SK-N-SH (cell line): ENCODE data around the gene GATA2. TPM values are rescaled to one million over a fixed set of nuclear protein-coding genes. Genes with fewer than 3 reads are reported as not detected.

Experiments used
- CTCF ChIA-PET: fragments of 300-600, 350-600 bp; formaldehyde crosslinking; extraction: SDS; loops from one replicate; lab custom pipeline; 2021; lab: Yijun Ruan, JAX
- POLR2A ChIA-PET: fragments of 350-600 bp; sonication (Branson Sonifier 250); formaldehyde crosslinking; extraction: SDS; loops from one replicate; lab custom pipeline; 2020; ENCODE audit warnings: antibody characterized with exemption, inconsistent platforms; lab: Yijun Ruan, JAX
- DNase-seq: peaks from one replicate; pipeline ENCODE4 v3.0.0; 2012
- H2AFZ ChIP-seq: fragments of 200-600 bp; sonication (generic); 2 replicates; pipeline ENCODE4 v1.8.1; 2016; ENCODE audit warnings: antibody characterized with exemption, mild to moderate bottlenecking, low read depth
- H3F3A ChIP-seq: fragments of 200-600 bp; sonication (generic); replicated peaks from 2 replicates; pipeline ENCODE3; 2016; ENCODE audit warnings: antibody characterized with exemption, mild to moderate bottlenecking; ENCODE audit not compliant: insufficient read depth
- H3K27ac ChIP-seq, 2 experiments: fragments of 200-500 bp in 1 of 2; fragments of 200-600 bp in 1 of 2; sonication (Bioruptor generic) in 1 of 2; sonication (generic), shearing (Covaris generic) in 1 of 2; 2 replicates each; pipeline versions ENCODE4 v1.5.1 to v1.6.1; 2014 to 2016; ENCODE audit warnings: low read depth in 2 of 2, inconsistent platforms in 1 of 2, low read length in 1 of 2, mild to moderate bottlenecking in 1 of 2, mixed read lengths in 1 of 2
- H3K27me3 ChIP-seq: fragments of 200-600 bp; sonication (generic), shearing (Covaris generic); 2 replicates; pipeline ENCODE4 v1.6.1; 2016; ENCODE audit warnings: mixed run types; ENCODE audit not compliant: insufficient read depth
- H3K36me3 ChIP-seq, 2 experiments: fragments of 200-500 bp in 1 of 2; fragments of 200-600 bp in 1 of 2; sonication (Bioruptor generic) in 1 of 2; sonication (generic) in 1 of 2; replicated peaks in 1 of 2; 2 replicates each; pipeline versions ENCODE3 to v1.5.1; 2014 to 2016; ENCODE audit warnings: low read length in 1 of 2, mild to moderate bottlenecking in 1 of 2; ENCODE audit not compliant: insufficient read depth in 2 of 2, control insufficient read depth in 1 of 2
- H3K4me1 ChIP-seq, 2 experiments: fragments of 200-500 bp in 1 of 2; fragments of 200-600 bp in 1 of 2; sonication (Bioruptor generic) in 1 of 2; sonication (generic), shearing (Covaris generic) in 1 of 2; 2 replicates each; pipeline versions ENCODE4 v1.5.1 to v1.6.1; 2014 to 2016; ENCODE audit warnings: low read depth in 1 of 2, low read length in 1 of 2, mixed run types in 1 of 2; ENCODE audit not compliant: insufficient read depth in 2 of 2, control insufficient read depth in 1 of 2
- H3K4me2 ChIP-seq: fragments of 200-600 bp; sonication (generic), shearing (Covaris generic); 2 replicates; pipeline ENCODE4 v1.6.1; 2017; ENCODE audit warnings: mixed run types
- H3K4me3 ChIP-seq, 2 experiments: fragments of 200-500 bp in 1 of 2; fragments of 200-600 bp in 1 of 2; sonication (Bioruptor generic) in 1 of 2; sonication (generic), shearing (Covaris generic) in 1 of 2; 2 replicates each; pipeline versions ENCODE4 v1.5.1 to v1.8.1; 2014 to 2016; ENCODE audit warnings: low read depth in 2 of 2, inconsistent platforms in 1 of 2, low read length in 1 of 2, mild to moderate bottlenecking in 1 of 2, mixed read lengths in 1 of 2, moderate library complexity in 1 of 2
- H3K79me2 ChIP-seq: fragments of 200-600 bp; sonication (generic); 2 replicates; pipeline ENCODE4 v1.8.1; 2017; ENCODE audit warnings: mild to moderate bottlenecking; ENCODE audit not compliant: insufficient read depth
- H3K9ac ChIP-seq: fragments of 200-600 bp; sonication (generic); 2 replicates; pipeline ENCODE4 v1.6.1; 2017; ENCODE audit warnings: mixed run types
- H3K9me2 ChIP-seq: fragments of 200-600 bp; sonication (generic); 2 replicates; pipeline ENCODE4 v1.6.1; 2017; ENCODE audit warnings: mixed run types
- H3K9me3 ChIP-seq: fragments of 200-600 bp; sonication (generic); 2 replicates; pipeline ENCODE4 v1.6.1; 2017; ENCODE audit warnings: mixed run types, mild to moderate bottlenecking, moderate library complexity
- H4K20me1 ChIP-seq: fragments of 200-600 bp; sonication (generic); 2 replicates; pipeline ENCODE4 v1.6.1; 2017; ENCODE audit warnings: mild to moderate bottlenecking, mixed run types; ENCODE audit not compliant: insufficient read depth
- CHD2 ChIP-seq: fragments of 150-350 bp; IDR thresholded peaks from 2 replicates; pipeline ENCODE4 v1.6.1; 2018; ENCODE audit warnings: low read length; ENCODE audit not compliant: partially characterized antibody
- CTCF ChIP-seq: fragments of 200-600 bp; sonication (generic); IDR thresholded peaks from 2 replicates; pipeline ENCODE4 v1.6.1; 2017; ENCODE audit warnings: antibody characterized with exemption, mild to moderate bottlenecking, moderate library complexity
- EP300 ChIP-seq, 2 experiments: IDR thresholded peaks; 2 replicates each; pipeline versions ENCODE4 v1.4.0 to v1.6.1; 2012; ENCODE audit warnings: borderline replicate concordance in 1 of 2, low read depth in 1 of 2, low read length in 1 of 2
- FOSL2 ChIP-seq: IDR thresholded peaks from 2 replicates; pipeline ENCODE4 v1.4.0; 2012; ENCODE audit warnings: low read depth, mild to moderate bottlenecking, moderate library complexity, borderline replicate concordance
- FOXJ3 ChIP-seq: sonication (generic); formaldehyde crosslinking; IDR thresholded peaks from 2 replicates; pipeline ENCODE4 v1.5.1; 2020; ENCODE audit warnings: mild to moderate bottlenecking, missing genetic modification reagents
- GATA2 ChIP-seq: sonication (generic); formaldehyde crosslinking; IDR thresholded peaks from 2 replicates; pipeline ENCODE4 v1.5.0; 2020; ENCODE audit warnings: mild to moderate bottlenecking, missing genetic modification reagents
- IRF3 ChIP-seq: fragments of 150-350 bp; IDR thresholded peaks from 2 replicates; pipeline ENCODE4 v1.6.1; 2016; ENCODE audit warnings: mild to moderate bottlenecking, low read depth, low read length
- MAX ChIP-seq: IDR thresholded peaks from 2 replicates; pipeline ENCODE4 v1.4.0; 2012; ENCODE audit warnings: low read depth
- MEF2A ChIP-seq: IDR thresholded peaks from 2 replicates; pipeline ENCODE4 v1.4.0; 2012; ENCODE audit warnings: low read depth, borderline replicate concordance
- MXI1 ChIP-seq: IDR thresholded peaks from 2 replicates; pipeline ENCODE4 v1.6.1; 2012; ENCODE audit warnings: mild to moderate bottlenecking, low read depth, low read length, improper control_type of control experiment
- NRF1 ChIP-seq: IDR thresholded peaks from 2 replicates; pipeline ENCODE4 v1.6.1; 2012; ENCODE audit warnings: low read depth, mild to moderate bottlenecking, low read length
- RFX5 ChIP-seq: IDR thresholded peaks from 2 replicates; pipeline ENCODE4 v1.6.1; 2012; ENCODE audit warnings: mild to moderate bottlenecking, improper control_type of control experiment, low read length
- TAF1 ChIP-seq: IDR thresholded peaks from 2 replicates; pipeline ENCODE4 v1.6.1; 2012; ENCODE audit warnings: low read depth, mild to moderate bottlenecking, low read length, moderate library complexity, borderline replicate concordance
- TCF12 ChIP-seq: IDR thresholded peaks from 2 replicates; pipeline ENCODE4 v1.4.0; 2012
- TEAD4 ChIP-seq: IDR thresholded peaks from 2 replicates; pipeline ENCODE4 v1.4.0; 2012; ENCODE audit warnings: mild to moderate bottlenecking, borderline replicate concordance; ENCODE audit not compliant: insufficient read depth
- ZBTB33 ChIP-seq: IDR thresholded peaks from 2 replicates; pipeline ENCODE4 v1.4.0; 2012; ENCODE audit warnings: low read depth, borderline replicate concordance
- WGBS: methylation state at CpG from one replicate; pipeline ENCODE4 v1.1.6; 2017; ENCODE audit warnings: low lambda C conversion rate; 5-methylcytosine and 5-hydroxymethylcytosine counted together
- polyA plus RNA-seq, 3 experiments: library from polyadenylated mRNA; depleted of rRNA; stranded (reverse); fragments of >200 nt; gene quantifications; 2 replicates each; pipeline ENCODE4 v1.2.3, GENCODE V29; 2012

The GATA2 gene
- polyA plus RNA-seq, 1 of the 3 experiments (the other 2 are of a cell fraction): 5.5 TPM

GRCh38 chr3:128468791-128469527 is 24.0 kb downstream of the GATA2 start:
- Histone ChIP-seq H3K36me3 (no peaks in the 10 kb centered on the region), H3K9me2 (no peaks in the 10 kb centered on the region), H3F3A (no peaks in the 10 kb centered on the region)
- no peak for DNase-seq
- TF ChIP-seq NRF1: no peak
- no peak for TF ChIP-seq CHD2
- peak; percentile 18; the same call in 1 of the 2 replicates for TF ChIP-seq MXI1
- no peak for TF ChIP-seq GATA2 (CRISPR knock-in tag)
- TF ChIP-seq ZBTB33: no peak
- TF ChIP-seq TEAD4: no peak
- no peak for TF ChIP-seq TCF12
- TF ChIP-seq MEF2A: no peak
- TF ChIP-seq FOXJ3 (CRISPR knock-in tag): no peak
- TF ChIP-seq, all 33 proteins: peak for 1
- Histone ChIP-seq H3K4me1 (peaks cover 0 to 81% of the 10 kb centered on the region in 2 experiments; a peak in 1 of 4 replicates), H3K4me2 (no peak overlapping the region), H2AFZ (no peak overlapping the region), H3K79me2 (no peaks in the 10 kb centered on the region), H3K27me3 (peaks cover 12% of the 10 kb centered on the region), H3K9ac (no peak overlapping the region), H3K9me3 (no peaks in the 10 kb centered on the region), H3K4me3 (no peak overlapping the region), H4K20me1 (no peaks in the 10 kb centered on the region), H3K27ac (peak overlapping the region in 1 of 2 experiments; percentile 100; a peak in 2 of 4 replicates)
- ChIA-PET POLR2A (interaction anchor here (0.7 to 2.4 kb wide), 20 partner anchors 8 to 190 kb away, joined by 3 to 68 read pairs (median 8); partner anchors contain the start of gene GATA2), CTCF (interaction anchor here (0.7 to 2.3 kb wide), 14 partner anchors 10 to 190 kb away, joined by 3 to 9 read pairs (median 4); no protein-coding TSS in a partner anchor)
- WGBS: 60% methylated on average over 4 of the region's 10 CpGs

GRCh38 chr3:128468285-128468790 is 24.7 kb downstream of the GATA2 start:
- Histone ChIP-seq H3K79me2 (no peaks in the 10 kb centered on the region), H3K9me3 (no peaks in the 10 kb centered on the region), H3K36me3 (no peaks in the 10 kb centered on the region), H3K4me2 (no peak overlapping the region), H3K4me3 (no peak overlapping the region), H3F3A (no peaks in the 10 kb centered on the region), H4K20me1 (no peaks in the 10 kb centered on the region), H3K27ac (peak overlapping the region in 1 of 2 experiments; percentile 100; a peak in 2 of 4 replicates), H3K4me1 (peaks cover 0 to 76% of the 10 kb centered on the region in 2 experiments; a peak in 1 of 4 replicates), H3K9ac (no peak overlapping the region), H2AFZ (no peak overlapping the region), H3K27me3 (peaks cover 5% of the 10 kb centered on the region; the same call in 1 of the 2 replicates), H3K9me2 (no peaks in the 10 kb centered on the region)
- peak; percentile 93 for DNase-seq
- WGBS: 38% methylated on average over 17 of the region's 17 CpGs
- POLR2A ChIA-PET: interaction anchor here (0.7 to 2.4 kb wide), 19 partner anchors 9 to 189 kb away, joined by 3 to 68 read pairs (median 9); partner anchors contain the start of gene GATA2
- CTCF ChIA-PET: interaction anchor here (0.7 to 2.3 kb wide), 14 partner anchors 9 to 189 kb away, joined by 3 to 9 read pairs (median 4); no protein-coding TSS in a partner anchor
- no peak for TF ChIP-seq FOSL2
- TF ChIP-seq MAX: no peak
- TF ChIP-seq TEAD4: peak; percentile 70
- peak; percentile 68 for TF ChIP-seq TCF12
- no peak for TF ChIP-seq RFX5
- TF ChIP-seq CTCF: no peak
- TF ChIP-seq IRF3: no peak
- TF ChIP-seq TAF1: no peak
- peak; percentile 64 to 100; a peak in 3 of 4 replicates for TF ChIP-seq EP300 (IDR thresholded peaks at IDR 0.05; ENCODE audit: borderline replicate concordance in 1 of 2, low read depth in 1 of 2, low read length in 1 of 2)
- TF ChIP-seq MEF2A: no peak
